Osteocyte (in vitro differentiated cells): ENCODE data around the gene RABGEF1. TPM values are rescaled to one million over a fixed set of nuclear protein-coding genes. Genes with fewer than 3 reads are reported as not detected.
A peak's percentile ranks its signal among the peaks of the same experiment; 100 is the strongest.
"Not testable (repeated sequence)": the region's sequence is repeated elsewhere in the genome, so short reads cannot be mapped to it uniquely, and the experiment has no call there.

ENCODE experiments used
- DNase-seq: peaks from one replicate; pipeline ENCODE4 v3.0.0; 2021; ENCODE audit warnings: mixed read lengths; ENCODE audit not compliant: unreplicated experiment; ENCODE audit errors: extremely low spot score
- H3K27ac Mint-ChIP-seq: one replicate; pipeline ENCODE4 v1.8.0; 2021; ENCODE audit warnings: mild to moderate bottlenecking, mixed read lengths; ENCODE audit not compliant: unreplicated experiment
- H3K27me3 Mint-ChIP-seq: one replicate; pipeline ENCODE4 v1.8.0; 2021; ENCODE audit warnings: mixed read lengths; ENCODE audit not compliant: unreplicated experiment
- H3K36me3 Mint-ChIP-seq: one replicate; pipeline ENCODE4 v1.8.0; 2021; ENCODE audit warnings: mixed read lengths; ENCODE audit not compliant: unreplicated experiment
- H3K4me1 Mint-ChIP-seq: one replicate; pipeline ENCODE4 v1.8.0; 2021; ENCODE audit warnings: mixed read lengths; ENCODE audit not compliant: unreplicated experiment
- H3K4me3 Mint-ChIP-seq: one replicate; pipeline ENCODE4 v1.8.0; 2021; ENCODE audit warnings: mild to moderate bottlenecking, moderate library complexity, mixed read lengths; ENCODE audit not compliant: unreplicated experiment
- H3K9me3 Mint-ChIP-seq: one replicate; pipeline ENCODE4 v1.8.0; 2021; ENCODE audit warnings: mixed read lengths; ENCODE audit not compliant: unreplicated experiment
- total RNA-seq: library from RNA; stranded (reverse); gene quantifications from 2 replicates; pipeline ENCODE4 v1.2.1, GENCODE V29; 2021
- TF ChIP-seq, protein P1 (sequence below): fragments of 200-600 bp; sonication (generic); IDR thresholded peaks from 2 replicates; pipeline ENCODE4 v1.5.0; 2021; ENCODE audit warnings: antibody characterized with exemption, mild to moderate bottlenecking, moderate library complexity

Gene RABGEF1
- total RNA-seq, 1 donor from 2014 or later, result 25.3 TPM

DNA sequence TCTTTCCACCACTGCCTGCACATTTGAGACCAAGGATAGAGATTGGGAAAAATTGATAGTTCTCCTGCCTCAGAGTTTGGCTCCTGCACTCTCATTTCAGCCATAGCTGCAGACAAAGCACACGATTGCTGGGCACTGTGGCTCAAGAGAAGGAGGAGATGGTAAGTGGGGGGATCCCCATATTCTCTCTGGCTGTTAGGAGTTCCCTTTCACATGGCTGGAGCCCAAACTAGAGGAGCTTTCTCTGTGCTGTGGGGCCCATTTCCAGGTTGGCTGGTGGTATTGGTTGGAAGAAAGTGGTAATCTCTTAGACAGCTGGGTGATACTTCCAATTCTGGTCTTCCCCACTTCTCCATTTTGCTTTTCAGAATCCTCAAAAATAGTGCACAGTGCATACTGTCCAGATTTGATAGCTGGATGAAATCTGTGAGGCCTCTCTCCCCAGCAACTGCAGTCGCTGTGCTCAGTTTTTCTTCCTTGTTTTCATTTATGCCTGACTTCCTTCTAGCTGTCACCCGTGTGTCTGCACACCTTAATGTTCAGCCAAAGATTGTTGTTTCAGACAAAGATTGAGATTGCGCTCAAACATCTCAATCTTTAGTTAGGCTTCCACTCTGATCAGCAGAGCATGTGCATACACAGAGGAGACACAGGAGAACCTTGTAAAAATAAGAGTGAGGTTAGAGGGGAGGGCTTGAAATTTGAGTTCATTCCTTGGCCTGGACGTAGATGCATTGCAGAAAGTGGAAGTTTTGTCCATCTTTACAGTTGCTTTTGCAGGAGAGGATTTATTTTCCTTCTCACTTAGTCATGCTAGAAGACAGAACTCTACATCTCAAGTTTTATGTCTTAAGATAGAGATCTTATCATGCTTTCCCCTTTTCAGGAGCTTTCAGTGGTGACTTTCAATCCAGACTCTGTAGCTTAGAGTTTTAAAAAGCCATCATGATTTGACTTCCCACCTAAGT, 28.6 kb downstream of the RABGEF1 start:
- DNase-seq, result no peak
- H3K27ac Mint-ChIP-seq, result no peak overlapping the region
- TF ChIP-seq, protein P1, sequence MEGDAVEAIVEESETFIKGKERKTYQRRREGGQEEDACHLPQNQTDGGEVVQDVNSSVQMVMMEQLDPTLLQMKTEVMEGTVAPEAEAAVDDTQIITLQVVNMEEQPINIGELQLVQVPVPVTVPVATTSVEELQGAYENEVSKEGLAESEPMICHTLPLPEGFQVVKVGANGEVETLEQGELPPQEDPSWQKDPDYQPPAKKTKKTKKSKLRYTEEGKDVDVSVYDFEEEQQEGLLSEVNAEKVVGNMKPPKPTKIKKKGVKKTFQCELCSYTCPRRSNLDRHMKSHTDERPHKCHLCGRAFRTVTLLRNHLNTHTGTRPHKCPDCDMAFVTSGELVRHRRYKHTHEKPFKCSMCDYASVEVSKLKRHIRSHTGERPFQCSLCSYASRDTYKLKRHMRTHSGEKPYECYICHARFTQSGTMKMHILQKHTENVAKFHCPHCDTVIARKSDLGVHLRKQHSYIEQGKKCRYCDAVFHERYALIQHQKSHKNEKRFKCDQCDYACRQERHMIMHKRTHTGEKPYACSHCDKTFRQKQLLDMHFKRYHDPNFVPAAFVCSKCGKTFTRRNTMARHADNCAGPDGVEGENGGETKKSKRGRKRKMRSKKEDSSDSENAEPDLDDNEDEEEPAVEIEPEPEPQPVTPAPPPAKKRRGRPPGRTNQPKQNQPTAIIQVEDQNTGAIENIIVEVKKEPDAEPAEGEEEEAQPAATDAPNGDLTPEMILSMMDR, result no peak
- H3K4me1 Mint-ChIP-seq, result peaks cover 25% of the 10 kb centered on the region
- H3K9me3 Mint-ChIP-seq, result no peaks in the 10 kb centered on the region
- no peaks in the 10 kb centered on the region for H3K27me3 Mint-ChIP-seq
- H3K36me3 Mint-ChIP-seq, result peaks cover 8% of the 10 kb centered on the region
- no peak overlapping the region for H3K4me3 Mint-ChIP-seq

DNA sequence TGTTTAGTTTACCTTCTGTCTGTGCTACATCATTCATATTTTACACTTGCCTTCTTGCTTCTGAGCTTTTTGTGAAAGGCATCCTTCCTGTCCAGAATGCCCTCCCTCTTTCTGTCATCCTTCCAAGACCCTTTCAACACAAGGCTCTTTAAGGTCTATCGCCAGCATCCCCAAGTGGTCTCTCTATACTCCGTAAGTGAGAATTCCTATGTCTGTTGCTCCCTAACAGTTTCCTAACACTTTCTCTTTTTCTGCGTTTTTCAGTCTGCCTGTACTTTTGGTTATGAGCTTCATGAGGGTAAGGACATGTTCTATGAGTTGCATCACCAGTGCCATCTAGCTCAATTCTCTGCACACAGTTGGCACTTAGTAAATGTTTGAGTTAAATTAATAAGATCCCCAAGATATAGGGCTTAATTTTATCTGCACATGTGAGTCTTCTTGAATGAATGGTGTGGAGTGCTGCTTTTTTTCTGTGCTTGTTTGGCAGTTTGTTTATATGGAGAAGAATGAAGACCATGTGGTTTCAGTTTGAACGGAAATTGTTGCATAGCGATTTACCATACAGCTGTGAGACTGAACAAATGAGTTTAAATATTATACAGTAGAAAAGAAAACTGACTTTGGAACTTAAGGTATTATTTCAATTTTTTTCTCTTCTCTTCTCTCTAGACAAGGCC, 29.4 kb downstream of the RABGEF1 start:
- TF ChIP-seq, protein P1, result no peak
- H3K9me3 Mint-ChIP-seq, result no peaks in the 10 kb centered on the region
- peak overlapping the region; percentile 1 for H3K27ac Mint-ChIP-seq
- no peaks in the 10 kb centered on the region for H3K27me3 Mint-ChIP-seq
- peaks cover 14% of the 10 kb centered on the region for H3K36me3 Mint-ChIP-seq
- H3K4me1 Mint-ChIP-seq, result peaks cover 20% of the 10 kb centered on the region
- no peak for DNase-seq
- H3K4me3 Mint-ChIP-seq, result no peak overlapping the region

DNA sequence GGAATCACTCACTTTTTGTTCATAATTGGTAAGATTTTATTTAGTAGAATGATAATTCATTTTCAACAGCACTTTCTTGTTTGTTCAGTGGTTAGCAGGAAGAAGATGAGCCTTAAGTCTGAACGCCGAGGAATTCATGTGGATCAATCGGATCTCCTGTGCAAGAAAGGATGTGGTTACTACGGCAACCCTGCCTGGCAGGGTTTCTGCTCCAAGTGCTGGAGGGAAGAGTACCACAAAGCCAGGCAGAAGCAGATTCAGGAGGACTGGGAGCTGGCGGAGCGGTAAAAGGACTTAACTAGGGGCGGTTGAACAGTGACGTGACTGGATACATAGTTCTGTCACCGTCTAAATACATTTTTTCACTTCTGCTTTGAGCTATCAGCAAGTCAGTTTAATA, 31.3 kb downstream of the RABGEF1 start:
- no peak for DNase-seq
- H3K9me3 Mint-ChIP-seq, result no peaks in the 10 kb centered on the region
- H3K36me3 Mint-ChIP-seq, result peaks cover 18% of the 10 kb centered on the region
- no peak overlapping the region for H3K4me3 Mint-ChIP-seq
- H3K4me1 Mint-ChIP-seq, result peaks cover 17% of the 10 kb centered on the region
- TF ChIP-seq, protein P1, result no peak
- no peaks in the 10 kb centered on the region for H3K27me3 Mint-ChIP-seq
- H3K27ac Mint-ChIP-seq, result no peak overlapping the region

DNA sequence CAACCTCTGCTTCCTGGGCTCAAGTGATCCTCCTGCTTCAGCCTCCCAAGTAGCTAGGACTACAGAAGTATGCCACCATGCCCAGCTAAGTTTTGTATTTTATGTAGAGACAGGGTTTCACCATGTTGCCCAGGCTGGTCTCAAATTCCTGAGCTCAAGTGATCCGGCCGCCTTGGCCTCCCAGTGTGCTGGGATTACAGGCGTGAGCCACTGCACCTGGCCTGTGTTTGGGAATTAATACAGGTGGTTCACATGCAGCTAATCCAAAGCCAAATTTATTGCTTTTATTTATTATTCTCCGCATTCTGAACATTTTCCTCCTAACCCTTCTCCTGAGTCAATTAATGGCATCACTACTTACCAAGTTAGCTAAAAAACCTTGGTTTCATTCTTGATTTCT, 33.2 kb downstream of the RABGEF1 start:
- H3K27me3 Mint-ChIP-seq, H3K4me3 Mint-ChIP-seq, H3K9me3 Mint-ChIP-seq, DNase-seq: not testable (repeated sequence)
- H3K36me3 Mint-ChIP-seq, result peaks cover 23% of the 10 kb centered on the region
- H3K4me1 Mint-ChIP-seq, result peaks cover 30% of the 10 kb centered on the region
- H3K27ac Mint-ChIP-seq, result peak overlapping the region; percentile 47

DNA sequence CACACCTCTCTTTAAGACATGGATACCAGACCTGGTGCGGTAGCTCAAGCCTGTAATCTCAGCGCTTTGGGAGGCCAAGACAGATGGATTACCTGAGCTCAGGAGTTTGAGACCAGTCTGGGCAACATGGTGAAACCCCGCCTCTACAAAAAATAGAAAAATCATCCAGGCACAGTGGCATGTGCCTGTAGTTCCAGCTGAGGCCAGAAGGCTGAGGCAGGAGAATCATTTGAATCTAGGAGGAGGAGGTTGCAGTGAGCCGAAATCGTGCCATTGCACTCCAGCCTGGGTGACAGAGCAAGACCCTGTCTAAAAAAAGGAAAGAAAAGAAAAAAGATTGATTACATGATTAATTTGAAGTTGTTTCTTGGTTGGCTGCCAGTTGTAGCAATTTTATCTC, 35.9 kb downstream of the RABGEF1 start:
- H3K27ac Mint-ChIP-seq, DNase-seq, H3K9me3 Mint-ChIP-seq, H3K4me3 Mint-ChIP-seq, H3K27me3 Mint-ChIP-seq: not testable (repeated sequence)
- peaks cover 27% of the 10 kb centered on the region for H3K36me3 Mint-ChIP-seq
- peaks cover 29% of the 10 kb centered on the region for H3K4me1 Mint-ChIP-seq
